Parathyroid adenoma (tissue), 2 donors: ENCODE measurements around the gene NDUFC2.

Source experiments
- H2AFZ ChIP-seq: fragments of 300-600 bp; sonication (generic); one replicate; pipeline ENCODE4 v1.7.0; 2017; ENCODE audit warnings: antibody characterized with exemption, mild to moderate bottlenecking
- H3K27ac ChIP-seq: fragments of 300-600 bp; sonication (generic); one replicate; pipeline ENCODE4 v1.7.0; 2017
- H3K27me3 ChIP-seq: fragments of 300-600 bp; sonication (generic); one replicate; pipeline ENCODE4 v1.7.0; 2017; ENCODE audit warnings: low read length; ENCODE audit not compliant: control insufficient read depth, insufficient read depth
- H3K36me3 ChIP-seq: fragments of 300-600 bp; sonication (generic); one replicate; pipeline ENCODE4 v1.7.0; 2017; ENCODE audit warnings: low read length; ENCODE audit not compliant: control insufficient read depth, insufficient read depth
- H3K4me1 ChIP-seq: fragments of 300-600 bp; sonication (generic); one replicate; pipeline ENCODE4 v1.7.0; 2017; ENCODE audit warnings: control low read depth
- H3K4me2 ChIP-seq: fragments of 300-600 bp; sonication (generic); one replicate; pipeline ENCODE4 v1.7.0; 2017; ENCODE audit warnings: low read length
- H3K4me3 ChIP-seq: fragments of 300-600 bp; sonication (generic); one replicate; pipeline ENCODE4 v1.7.0; 2017; ENCODE audit warnings: low read depth, low read length
- H3K79me2 ChIP-seq: fragments of 300-600 bp; sonication (generic); one replicate; pipeline ENCODE4 v1.7.0; 2017; ENCODE audit warnings: control low read depth
- H3K9ac ChIP-seq: fragments of 300-600 bp; sonication (generic); one replicate; pipeline ENCODE4 v1.7.0; 2017; ENCODE audit warnings: mild to moderate bottlenecking
- H3K9me3 ChIP-seq: fragments of 300-600 bp; sonication (generic); one replicate; pipeline ENCODE4 v1.7.0; 2017; ENCODE audit warnings: low read length; ENCODE audit not compliant: control insufficient read depth
- TF ChIP-seq, protein P1 (sequence below): fragments of 300-600 bp; sonication (generic); IDR thresholded peaks from one replicate; pipeline ENCODE4 v1.7.0; 2017; ENCODE audit warnings: antibody characterized with exemption, mild to moderate bottlenecking
- donor health status: primary hyperparathyroidism.

The NDUFC2 gene

DNA sequence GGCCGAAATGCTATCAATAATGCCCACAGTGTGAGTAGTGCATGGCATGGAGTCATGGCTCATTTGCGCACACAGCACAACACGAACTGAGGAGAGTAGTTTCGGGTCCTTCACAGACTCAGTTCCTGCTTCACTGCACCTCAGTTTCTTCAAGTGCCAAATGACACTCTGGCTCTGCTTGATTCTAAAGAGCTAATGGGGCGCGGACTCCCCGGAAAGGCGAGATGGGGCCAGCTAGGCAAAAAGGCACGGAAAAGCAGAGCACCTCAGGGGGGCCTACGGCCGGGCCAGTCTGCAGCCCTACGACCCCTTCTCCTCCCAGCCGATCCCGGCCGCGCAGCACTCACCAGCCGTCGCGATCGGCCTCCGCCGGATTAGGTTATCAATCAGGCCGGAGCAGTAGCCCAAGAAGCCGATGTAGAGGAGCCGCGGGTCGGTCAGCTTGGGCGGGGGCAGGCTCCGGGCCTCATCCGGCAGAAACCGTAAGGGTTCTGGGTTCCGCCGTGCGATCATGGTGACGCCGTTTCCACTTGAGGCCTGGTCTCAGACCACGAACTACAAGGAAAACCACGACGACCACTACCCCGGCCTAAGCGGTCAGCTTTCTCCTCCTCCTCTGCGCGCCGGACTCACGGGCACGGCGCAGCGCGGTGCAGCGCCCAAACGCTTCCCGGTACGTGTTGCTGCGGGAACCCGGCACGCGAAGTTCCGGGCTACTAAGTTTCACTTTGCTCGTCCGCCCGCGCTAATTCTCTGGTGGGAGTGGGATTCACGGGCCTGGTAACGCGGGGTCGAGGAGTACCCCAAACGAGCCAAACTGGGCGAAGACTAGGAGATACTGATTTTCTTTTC, at the start of gene NDUFC2:
Gene NDUFC2 (minus strand): TSS at position 631 of the 852 bp plus-strand sequence. CDS start 118 bp downstream, at position 513.
- no peaks in the 10 kb centered on the region for H3K9me3 ChIP-seq
- peak within 1 kb of the TSS; percentile 78 for H3K4me2 ChIP-seq
- H3K36me3 ChIP-seq, result no peaks in the 10 kb centered on the region
- peak within 1 kb of the TSS; percentile 84 for H3K4me3 ChIP-seq
- H3K79me2 ChIP-seq, result peaks cover 21% of the 10 kb centered on the region
- H3K4me1 ChIP-seq, result peaks cover 5% of the 10 kb centered on the region
- H3K27me3 ChIP-seq, result no peaks in the 10 kb centered on the region
- H2AFZ ChIP-seq, result peak within 1 kb of the TSS; percentile 83
- H3K9ac ChIP-seq, result peak within 1 kb of the TSS; percentile 80
- TF ChIP-seq, protein P1, sequence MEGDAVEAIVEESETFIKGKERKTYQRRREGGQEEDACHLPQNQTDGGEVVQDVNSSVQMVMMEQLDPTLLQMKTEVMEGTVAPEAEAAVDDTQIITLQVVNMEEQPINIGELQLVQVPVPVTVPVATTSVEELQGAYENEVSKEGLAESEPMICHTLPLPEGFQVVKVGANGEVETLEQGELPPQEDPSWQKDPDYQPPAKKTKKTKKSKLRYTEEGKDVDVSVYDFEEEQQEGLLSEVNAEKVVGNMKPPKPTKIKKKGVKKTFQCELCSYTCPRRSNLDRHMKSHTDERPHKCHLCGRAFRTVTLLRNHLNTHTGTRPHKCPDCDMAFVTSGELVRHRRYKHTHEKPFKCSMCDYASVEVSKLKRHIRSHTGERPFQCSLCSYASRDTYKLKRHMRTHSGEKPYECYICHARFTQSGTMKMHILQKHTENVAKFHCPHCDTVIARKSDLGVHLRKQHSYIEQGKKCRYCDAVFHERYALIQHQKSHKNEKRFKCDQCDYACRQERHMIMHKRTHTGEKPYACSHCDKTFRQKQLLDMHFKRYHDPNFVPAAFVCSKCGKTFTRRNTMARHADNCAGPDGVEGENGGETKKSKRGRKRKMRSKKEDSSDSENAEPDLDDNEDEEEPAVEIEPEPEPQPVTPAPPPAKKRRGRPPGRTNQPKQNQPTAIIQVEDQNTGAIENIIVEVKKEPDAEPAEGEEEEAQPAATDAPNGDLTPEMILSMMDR, result no peak
- peak within 1 kb of the TSS; percentile 84 for H3K27ac ChIP-seq

DNA sequence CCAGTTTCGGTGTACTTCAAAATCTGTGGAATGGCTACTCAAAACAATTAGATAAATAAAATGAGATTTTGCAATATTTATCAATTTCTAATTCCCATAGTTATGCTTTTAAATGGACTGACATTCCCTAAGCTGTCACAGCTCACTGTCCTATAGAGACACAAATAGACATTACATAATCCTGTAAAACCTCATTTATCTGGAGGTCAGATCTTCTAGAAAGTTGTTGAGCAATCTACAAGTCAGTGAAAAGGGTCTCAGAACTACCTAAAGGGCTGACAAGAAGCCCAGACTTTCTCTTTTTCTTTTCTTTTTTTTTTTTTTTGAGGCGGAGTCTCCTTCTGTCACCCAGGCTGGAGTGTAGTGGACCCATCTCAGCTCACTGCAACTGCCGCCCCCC, 47.7 kb upstream of the NDUFC2 start:
- H3K4me1 ChIP-seq, result no peaks in the 10 kb centered on the region
- H3K27me3 ChIP-seq, result no peaks in the 10 kb centered on the region
- H2AFZ ChIP-seq, result no peak overlapping the region
- H3K27ac ChIP-seq, result no peak overlapping the region
- no peaks in the 10 kb centered on the region for H3K79me2 ChIP-seq
- TF ChIP-seq, protein P1, result no peak
- no peak overlapping the region for H3K4me3 ChIP-seq
- no peaks in the 10 kb centered on the region for H3K9me3 ChIP-seq
- no peaks in the 10 kb centered on the region for H3K36me3 ChIP-seq
- H3K4me2 ChIP-seq, result no peak overlapping the region
- no peak overlapping the region for H3K9ac ChIP-seq

DNA sequence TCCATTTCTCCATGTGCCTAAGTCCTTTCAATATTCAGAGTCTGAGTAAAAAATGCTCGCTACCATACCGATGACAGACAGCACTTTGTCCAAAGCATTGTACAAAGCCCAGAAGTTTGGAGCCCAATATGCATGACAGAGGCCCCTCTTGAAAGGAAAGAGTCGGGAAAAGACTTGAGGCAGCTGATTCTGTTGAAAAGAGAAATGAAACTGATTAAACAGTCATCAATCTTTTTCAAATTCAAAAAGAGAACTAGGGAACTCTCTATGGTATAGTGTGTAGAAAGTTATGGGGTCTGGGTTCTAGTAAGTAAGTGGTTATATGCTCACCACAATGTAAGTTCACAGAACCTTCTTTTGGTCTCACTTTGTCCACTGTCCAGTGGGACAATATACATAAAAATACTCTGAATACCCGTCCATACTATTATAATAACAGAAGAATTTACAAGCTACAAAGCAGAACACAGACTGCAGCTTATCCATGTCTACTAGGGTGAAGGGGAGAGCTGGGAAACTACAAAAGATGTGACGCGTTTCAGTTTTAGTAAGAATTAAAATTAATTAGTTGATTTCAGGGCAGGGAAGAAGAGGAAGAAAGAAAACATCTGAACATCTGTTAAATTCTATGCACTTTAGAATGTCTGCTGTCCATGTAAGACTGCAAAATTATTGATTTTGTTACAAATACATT, 33.1 kb upstream of the NDUFC2 start:
- Histone ChIP-seq H2AFZ (no peak overlapping the region), H3K4me2 (no peak overlapping the region), H3K4me3 (no peak overlapping the region), H3K4me1 (no peaks in the 10 kb centered on the region), H3K27me3 (no peaks in the 10 kb centered on the region), H3K9ac (no peak overlapping the region), H3K9me3 (no peaks in the 10 kb centered on the region), H3K79me2 (no peaks in the 10 kb centered on the region), H3K36me3 (no peaks in the 10 kb centered on the region), H3K27ac (no peak overlapping the region)
- TF ChIP-seq, protein P1, result no peak

DNA sequence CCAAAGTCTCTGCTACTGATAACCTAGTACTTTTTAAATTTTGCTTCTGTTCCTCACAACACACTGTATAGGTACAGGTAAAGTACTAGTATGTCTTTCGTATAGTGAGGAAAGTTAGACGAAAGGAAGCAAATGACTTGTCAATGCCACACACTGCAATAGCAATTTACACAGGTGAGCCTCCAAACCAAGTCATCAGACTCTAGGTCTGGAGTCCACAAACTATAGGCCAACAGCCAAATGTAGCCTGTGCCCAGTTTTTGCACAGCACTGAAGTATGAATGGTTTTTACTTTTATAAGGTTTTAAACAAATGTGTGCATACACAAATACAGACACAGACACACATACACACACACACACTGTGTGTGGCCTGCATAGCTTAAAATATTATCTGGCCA, 31.6 kb upstream of the NDUFC2 start:
- Histone ChIP-seq H3K4me3 (no peak overlapping the region), H2AFZ (no peak overlapping the region), H3K4me2 (no peak overlapping the region), H3K4me1 (no peaks in the 10 kb centered on the region), H3K79me2 (no peaks in the 10 kb centered on the region), H3K27me3 (no peaks in the 10 kb centered on the region), H3K36me3 (no peaks in the 10 kb centered on the region), H3K9me3 (no peaks in the 10 kb centered on the region), H3K27ac (no peak overlapping the region), H3K9ac (no peak overlapping the region)
- TF ChIP-seq, protein P1, result no peak
